ENCODE data around the gene IPO4. TPM values are rescaled to one million over a fixed set of nuclear protein-coding genes. Genes with fewer than 3 reads are reported as not detected.

IPO4 gene
- total and polyA plus RNA-seq, 2 of the 13 experiments (the other 11 are each of a cell fraction or from before 2014, with no cell fraction given), result 39.0 to 179 TPM

- TF ChIP-seq POGK (CRISPR knock-in tag; conservative IDR thresholded peaks at IDR 0.05), result peak; percentile 98
- peak; percentile 99 for TF ChIP-seq ZBED4 (CRISPR knock-in tag; IDR thresholded peaks at IDR 0.05; ENCODE audit: borderline replicate concordance)
- TF ChIP-seq BCL3 (CRISPR knock-in tag; IDR thresholded peaks at IDR 0.05), result peak; percentile 99
- peak; percentile 93 for TF ChIP-seq MEF2D (CRISPR knock-in tag; IDR thresholded peaks at IDR 0.05)
- TF ChIP-seq ZBTB26 (CRISPR knock-in tag; IDR thresholded peaks at IDR 0.05; ENCODE audit: borderline replicate concordance), result peak; percentile 84; the same call in 1 of the 2 replicates
- TF ChIP-seq NR2F6 (IDR thresholded peaks at IDR 0.05), result no peak; the same call in 1 of the 2 replicates
- TF ChIP-seq NR2F6 (CRISPR knock-in tag; IDR thresholded peaks at IDR 0.05), result peak; percentile 86; the same call in 1 of the 2 replicates
- TF ChIP-seq RXRA (CRISPR knock-in tag; IDR thresholded peaks at IDR 0.05), result peak; percentile 93
- no peak for TF ChIP-seq IKZF1 (IDR thresholded peaks at IDR 0.05)
- TF ChIP-seq CENPBD1 (CRISPR knock-in tag; IDR thresholded peaks at IDR 0.05; ENCODE audit: borderline replicate concordance, low read depth), result no peak
- TF ChIP-seq PHF20 (CRISPR knock-in tag; IDR thresholded peaks at IDR 0.05), result no peak
- TF ChIP-seq PBX2 (CRISPR knock-in tag; IDR thresholded peaks at IDR 0.05), result peak; percentile 41
- peak; percentile 82 for TF ChIP-seq SKI (IDR thresholded peaks at IDR 0.05; ENCODE audit: partially characterized antibody)
- TF ChIP-seq ZNF337 (CRISPR knock-in tag; IDR thresholded peaks at IDR 0.05; ENCODE audit: borderline replicate concordance, low read depth), result peak; percentile 99; the same call in 1 of the 2 replicates
- no peak for TF ChIP-seq MAFK (conservative IDR thresholded peaks at IDR 0.05 in 1 of 2, IDR thresholded peaks at IDR 0.05 in 1 of 2; ENCODE audit: low read length in 2 of 2)
- TF ChIP-seq TGIF2 (CRISPR knock-in tag; IDR thresholded peaks at IDR 0.05), result peak; percentile 99
- TF ChIP-seq HOMEZ (CRISPR knock-in tag; IDR thresholded peaks at IDR 0.05; ENCODE audit: low read depth), result peak; percentile 97
These were observed at the start of gene IPO4 (continued) for GRCh38 chr14:24188251-24189058.

All from HepG2 (cell line).